Osteoblast (primary cell): ENCODE results near the gene ACOT11. TPM values are rescaled to one million over a fixed set of nuclear protein-coding genes. Genes with fewer than 3 reads are reported as not detected.
A peak's percentile ranks its signal among the peaks of the same experiment; 100 is the strongest.

Experiments
- DNase-seq: peaks from one replicate; pipeline ENCODE4 v3.0.0; 2011; ENCODE audit warnings: low spot score, mixed read lengths; ENCODE audit not compliant: insufficient read length; ENCODE audit errors: missing footprints
- H2AFZ ChIP-seq: 2 replicates; pipeline ENCODE4 v1.6.0; 2011; ENCODE audit warnings: mild to moderate bottlenecking, low read length
- H3K27ac ChIP-seq: 2 replicates; pipeline ENCODE4 v1.5.1; 2011; ENCODE audit warnings: mild to moderate bottlenecking, low read depth, low read length, moderate library complexity
- H3K27me3 ChIP-seq: 2 replicates; pipeline ENCODE4 v1.6.0; 2012; ENCODE audit warnings: mild to moderate bottlenecking, control low read depth, inconsistent platforms, low read length, moderate library complexity; ENCODE audit not compliant: insufficient read depth
- H3K36me3 ChIP-seq: 2 replicates; pipeline ENCODE4 v1.5.1; 2011; ENCODE audit warnings: mild to moderate bottlenecking, low read length, control low read depth, moderate library complexity; ENCODE audit not compliant: insufficient read depth
- H3K4me1 ChIP-seq: 2 replicates; pipeline ENCODE4 v1.5.1; 2011; ENCODE audit warnings: mild to moderate bottlenecking, low read length, control low read depth, moderate library complexity; ENCODE audit not compliant: insufficient read depth
- H3K4me2 ChIP-seq: 2 replicates; pipeline ENCODE4 v1.6.0; 2011; ENCODE audit warnings: mild to moderate bottlenecking, low read length; ENCODE audit not compliant: insufficient read depth
- H3K4me3 ChIP-seq: fragments of 200-600 bp; sonication (generic); 3 replicates; pipeline ENCODE4 v1.5.1; 2012; ENCODE audit warnings: mild to moderate bottlenecking, low read length, inconsistent platforms; ENCODE audit not compliant: insufficient read depth
- H3K79me2 ChIP-seq: 2 replicates; pipeline ENCODE4 v1.6.0; 2012; ENCODE audit warnings: mild to moderate bottlenecking, low read length, control low read depth, inconsistent platforms; ENCODE audit not compliant: insufficient read depth
- H3K9me3 ChIP-seq: 2 replicates; pipeline ENCODE4 v1.5.1; 2011; ENCODE audit warnings: low read depth, low read length, control low read depth
- H4K20me1 ChIP-seq: 2 replicates; pipeline ENCODE4 v1.6.0; 2012; ENCODE audit warnings: mild to moderate bottlenecking, low read length, control low read depth; ENCODE audit not compliant: insufficient read depth
- total RNA-seq: library from RNA; depleted of rRNA; stranded (reverse); fragments of >200 nt; gene quantifications from 2 replicates; pipeline ENCODE4 v1.2.3, GENCODE V29; 2012
- TF ChIP-seq, protein P1 (sequence below): IDR thresholded peaks from 2 replicates; pipeline ENCODE4 v1.5.1; 2011; ENCODE audit warnings: mild to moderate bottlenecking, low read depth, low read length, moderate library complexity; ENCODE audit errors: extremely low read depth

ACOT11 gene
- total RNA-seq, 1 donor, result 2.9 TPM

DNA sequence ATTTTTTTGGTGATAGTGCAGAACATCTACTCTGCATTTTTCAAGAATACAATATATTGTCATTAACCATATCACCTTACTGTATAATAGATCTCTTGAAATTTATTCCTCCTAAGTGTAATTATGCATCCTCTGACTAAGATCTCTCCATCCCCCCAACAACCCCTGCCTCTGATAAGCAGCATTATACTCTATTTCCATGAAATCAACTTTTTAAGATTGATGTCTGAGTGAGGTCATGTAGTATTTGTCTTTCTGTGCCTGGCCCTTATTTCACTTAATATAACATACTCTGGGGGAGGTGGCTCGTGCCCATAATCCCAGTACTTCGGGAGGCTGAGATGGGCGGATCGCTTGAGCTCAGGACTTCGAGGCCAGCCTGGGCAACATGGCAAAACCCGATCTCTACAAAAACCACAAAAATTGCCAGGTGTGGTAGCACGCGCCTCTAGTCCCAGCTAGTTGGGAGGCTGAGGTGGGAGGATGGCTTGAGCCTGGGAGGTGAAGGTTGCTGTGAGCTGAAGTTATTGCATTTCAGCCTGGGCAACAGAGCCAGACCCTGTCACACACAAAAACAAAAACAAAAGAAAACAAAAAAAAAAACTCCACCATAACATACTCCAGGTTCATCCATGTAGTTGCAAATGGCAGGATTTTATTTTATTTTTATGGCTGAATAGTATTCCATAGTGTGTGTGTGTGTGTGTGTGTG lies 5.7 kb downstream of the ACOT11 start:
- Histone ChIP-seq H3K4me3 (no peak overlapping the region), H3K4me2 (no peak overlapping the region), H3K36me3 (no peaks in the 10 kb centered on the region), H3K27me3 (no peaks in the 10 kb centered on the region), H4K20me1 (no peaks in the 10 kb centered on the region), H3K79me2 (no peaks in the 10 kb centered on the region), H3K9me3 (no peaks in the 10 kb centered on the region), H3K4me1 (no peaks in the 10 kb centered on the region), H2AFZ (no peak overlapping the region), H3K27ac (no peak overlapping the region)
- TF ChIP-seq, protein P1, sequence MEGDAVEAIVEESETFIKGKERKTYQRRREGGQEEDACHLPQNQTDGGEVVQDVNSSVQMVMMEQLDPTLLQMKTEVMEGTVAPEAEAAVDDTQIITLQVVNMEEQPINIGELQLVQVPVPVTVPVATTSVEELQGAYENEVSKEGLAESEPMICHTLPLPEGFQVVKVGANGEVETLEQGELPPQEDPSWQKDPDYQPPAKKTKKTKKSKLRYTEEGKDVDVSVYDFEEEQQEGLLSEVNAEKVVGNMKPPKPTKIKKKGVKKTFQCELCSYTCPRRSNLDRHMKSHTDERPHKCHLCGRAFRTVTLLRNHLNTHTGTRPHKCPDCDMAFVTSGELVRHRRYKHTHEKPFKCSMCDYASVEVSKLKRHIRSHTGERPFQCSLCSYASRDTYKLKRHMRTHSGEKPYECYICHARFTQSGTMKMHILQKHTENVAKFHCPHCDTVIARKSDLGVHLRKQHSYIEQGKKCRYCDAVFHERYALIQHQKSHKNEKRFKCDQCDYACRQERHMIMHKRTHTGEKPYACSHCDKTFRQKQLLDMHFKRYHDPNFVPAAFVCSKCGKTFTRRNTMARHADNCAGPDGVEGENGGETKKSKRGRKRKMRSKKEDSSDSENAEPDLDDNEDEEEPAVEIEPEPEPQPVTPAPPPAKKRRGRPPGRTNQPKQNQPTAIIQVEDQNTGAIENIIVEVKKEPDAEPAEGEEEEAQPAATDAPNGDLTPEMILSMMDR, result no peak
- no peak for DNase-seq

DNA sequence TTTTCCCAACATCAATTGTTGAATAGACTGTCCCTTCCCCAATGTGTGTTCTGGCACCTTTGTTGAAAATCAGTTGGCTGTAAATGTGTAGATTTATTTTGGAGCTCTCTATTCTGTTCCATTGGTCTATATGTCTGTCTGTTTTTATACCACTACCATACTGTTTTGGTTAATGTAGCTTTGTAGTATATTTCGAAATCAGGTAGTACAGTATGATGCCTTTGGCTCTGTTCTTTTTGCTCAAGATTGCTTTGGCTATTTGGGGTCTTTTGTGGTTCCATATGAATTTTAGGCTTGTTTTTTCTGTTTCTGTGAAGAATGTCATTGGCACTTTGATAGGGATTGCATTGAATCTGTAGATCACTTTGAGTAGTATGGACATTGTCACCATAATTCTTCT lies 8.1 kb downstream of the ACOT11 start:
- no peak for DNase-seq
- no peak overlapping the region for H3K4me2 ChIP-seq
- no peak overlapping the region for H2AFZ ChIP-seq
- H4K20me1 ChIP-seq, result no peaks in the 10 kb centered on the region
- H3K4me3 ChIP-seq, result no peak overlapping the region
- H3K27me3 ChIP-seq, result no peaks in the 10 kb centered on the region
- no peaks in the 10 kb centered on the region for H3K4me1 ChIP-seq
- H3K27ac ChIP-seq, result no peak overlapping the region
- H3K36me3 ChIP-seq, result no peaks in the 10 kb centered on the region
- no peaks in the 10 kb centered on the region for H3K9me3 ChIP-seq
- no peaks in the 10 kb centered on the region for H3K79me2 ChIP-seq
- TF ChIP-seq, protein P1, result no peak

DNA sequence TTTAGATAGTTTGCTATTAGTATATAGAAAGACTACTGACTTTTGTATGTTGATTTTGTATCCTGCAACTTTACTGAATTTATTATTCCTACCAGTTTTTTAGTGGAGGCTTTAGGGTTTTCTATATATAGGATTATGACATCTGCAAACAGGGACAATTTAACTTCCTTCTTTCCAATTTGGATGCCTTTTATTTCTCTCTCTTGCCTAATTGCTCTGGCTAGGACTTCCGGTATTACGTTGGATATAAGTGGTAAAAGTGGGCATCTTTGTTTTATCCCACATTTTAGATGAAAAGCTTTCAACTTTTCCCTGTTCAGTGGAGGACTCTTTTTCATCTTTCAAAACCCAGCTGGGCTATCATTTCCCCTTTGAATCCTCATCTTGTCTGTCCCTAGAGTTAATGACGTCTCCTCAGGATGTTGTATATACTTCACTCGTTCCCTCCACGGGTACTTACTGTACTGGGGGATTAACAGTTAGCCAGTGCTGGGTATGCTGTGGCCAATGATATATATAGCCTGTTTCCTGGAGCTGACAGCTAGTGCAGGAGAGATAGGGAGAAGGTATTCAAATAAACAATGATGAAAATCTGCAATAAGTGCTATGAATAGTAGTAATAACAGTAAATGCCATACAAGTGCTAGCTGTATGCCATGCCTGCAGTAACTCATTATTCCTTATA lies 9.8 kb downstream of the ACOT11 start:
- no peaks in the 10 kb centered on the region for H3K4me1 ChIP-seq
- H3K79me2 ChIP-seq, result no peaks in the 10 kb centered on the region
- TF ChIP-seq, protein P1, result no peak
- H3K36me3 ChIP-seq, result no peaks in the 10 kb centered on the region
- no peak overlapping the region for H2AFZ ChIP-seq
- H4K20me1 ChIP-seq, result no peaks in the 10 kb centered on the region
- DNase-seq, result peak; percentile 75
- no peak overlapping the region for H3K4me3 ChIP-seq
- H3K27me3 ChIP-seq, result no peaks in the 10 kb centered on the region
- no peaks in the 10 kb centered on the region for H3K9me3 ChIP-seq
- no peak overlapping the region for H3K4me2 ChIP-seq
- no peak overlapping the region for H3K27ac ChIP-seq

DNA sequence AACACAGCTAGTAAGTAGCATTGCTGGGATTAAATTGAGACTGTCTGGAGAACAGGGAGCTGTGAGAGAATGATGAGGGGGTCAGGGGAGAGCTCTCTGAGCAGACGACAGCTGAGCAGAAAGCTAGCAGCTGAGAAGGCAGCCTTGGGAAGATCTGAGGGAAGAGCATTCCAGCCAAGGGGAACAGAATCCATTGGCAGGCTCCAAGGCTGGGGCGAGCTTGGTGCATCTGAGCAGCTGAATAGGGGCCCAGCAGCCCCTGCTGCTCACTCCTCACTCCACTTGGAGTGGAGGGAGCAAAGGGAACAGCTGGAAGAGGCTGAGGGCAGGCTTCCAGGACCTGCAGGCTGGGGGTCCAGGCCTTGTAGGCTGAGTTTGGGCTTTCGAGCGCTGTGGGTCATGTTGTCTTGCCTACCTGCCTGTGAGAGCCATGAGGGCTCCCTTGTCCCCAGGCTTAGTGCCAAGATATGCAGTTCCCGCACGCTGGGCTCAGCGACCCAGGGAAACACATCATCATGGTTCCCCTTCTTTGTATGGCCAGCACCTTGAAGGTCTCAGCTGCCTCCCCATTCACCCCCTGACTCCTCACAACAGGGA lies 10.5 kb downstream of the ACOT11 start:
- Histone ChIP-seq H3K36me3 (no peaks in the 10 kb centered on the region), H2AFZ (no peak overlapping the region), H3K27ac (no peak overlapping the region), H3K4me2 (no peak overlapping the region), H3K27me3 (no peaks in the 10 kb centered on the region), H3K9me3 (no peaks in the 10 kb centered on the region), H4K20me1 (no peaks in the 10 kb centered on the region), H3K4me3 (no peak overlapping the region), H3K79me2 (no peaks in the 10 kb centered on the region), H3K4me1 (no peaks in the 10 kb centered on the region)
- TF ChIP-seq, protein P1, result no peak
- DNase-seq, result peak; percentile 36
